DMS 273 treated with DMSO at 0.1 percent for 48 hours (cell line): Measurements from ENCODE around the gene ALDH4A1.
"Not testable (repeated sequence)": the region's sequence is repeated elsewhere in the genome, so short reads cannot be mapped to it uniquely, and the experiment has no call there.

Source experiments
- DNase-seq: peaks from one replicate; lab custom pipeline; 2025; lab: John Stamatoyannopoulos, UW

The ALDH4A1 gene

GRCh38 chr1:18855573-18855972 is 46.8 kb downstream of the ALDH4A1 start:
- DNase-seq, result no peak

DNA sequence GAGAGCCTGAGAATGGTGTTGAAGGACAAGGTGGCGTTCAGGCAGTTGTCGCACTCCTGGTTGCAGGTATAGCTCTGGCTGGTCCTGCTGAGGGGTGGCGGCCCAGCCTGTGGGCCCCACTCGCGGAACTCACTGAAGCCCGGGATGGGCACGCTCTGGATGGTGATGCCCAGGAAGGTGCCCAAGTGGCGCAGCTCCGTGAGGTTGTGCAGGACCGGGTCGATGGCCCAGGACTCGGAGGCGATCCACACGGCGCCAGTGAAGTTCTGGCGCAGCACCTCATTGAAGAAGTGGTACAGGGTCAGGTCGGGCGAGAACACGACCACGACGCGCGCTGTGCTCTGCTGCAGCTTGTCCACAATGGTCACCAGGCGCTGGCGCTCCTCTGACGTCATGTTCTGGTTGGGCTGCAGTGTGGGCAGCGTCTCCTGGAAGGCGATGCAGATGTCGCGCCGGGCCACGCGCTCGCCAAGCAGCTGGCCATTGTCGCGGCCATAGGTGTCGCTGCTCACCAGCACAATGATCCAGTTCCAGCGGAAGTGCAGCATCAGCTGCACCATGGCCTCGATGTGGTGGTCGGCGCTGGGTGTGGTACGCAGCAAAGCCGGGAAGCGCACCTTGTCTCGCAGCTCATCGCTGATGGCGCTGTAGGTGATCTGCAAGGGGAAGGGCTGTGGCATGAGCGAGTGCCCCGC is 47.9 kb downstream of the ALDH4A1 start:
- no peak for DNase-seq

GRCh38 chr1:18852501-18852900 is 49.9 kb downstream of the ALDH4A1 start:
- no peak for DNase-seq

- no peak for DNase-seq
These were observed 53.1 kb downstream of the ALDH4A1 start for GRCh38 chr1:18849261-18849711.

GRCh38 chr1:18847723-18848122 is 54.6 kb downstream of the ALDH4A1 start:
- not testable (repeated sequence) for DNase-seq

DNA sequence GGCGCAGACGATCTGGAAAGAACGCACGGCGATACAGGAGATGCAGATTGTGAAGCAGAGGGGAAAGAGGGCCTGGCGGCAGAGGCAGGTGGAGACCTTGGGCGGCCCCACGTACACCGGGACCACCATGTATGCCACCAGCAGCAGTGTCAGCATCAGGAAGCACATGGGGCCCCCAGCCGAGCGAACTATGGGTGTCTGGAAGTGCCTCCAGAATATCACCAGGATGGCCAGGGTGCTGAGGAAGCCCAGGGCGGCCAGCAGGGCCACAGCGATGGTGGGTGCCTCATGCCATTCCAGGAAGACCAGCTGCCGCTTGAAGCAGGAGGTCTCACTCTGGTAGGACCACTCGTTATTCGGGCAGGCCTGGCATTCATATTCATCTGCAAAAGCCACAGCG is 62.2 kb downstream of the ALDH4A1 start:
- no peak for DNase-seq

DNA sequence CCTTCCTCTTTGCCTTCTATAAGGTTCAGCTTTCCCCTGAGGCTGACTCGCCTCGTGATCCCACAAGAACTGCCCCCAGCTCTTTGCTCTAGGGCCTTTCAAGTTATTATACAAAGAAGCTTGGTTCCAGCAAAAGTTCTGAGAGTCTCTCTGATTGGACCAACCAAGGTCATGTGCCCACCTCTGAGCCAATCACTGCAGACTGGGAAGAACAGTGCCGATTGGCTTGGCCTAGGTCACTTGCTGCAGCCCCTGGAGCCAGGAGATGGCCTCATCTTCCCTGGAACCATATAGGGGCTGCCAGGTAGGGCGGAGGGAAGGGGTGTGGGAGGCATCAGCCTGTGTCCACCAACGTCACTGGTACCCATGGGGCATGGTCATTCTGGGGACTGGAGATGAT is 65.7 kb downstream of the ALDH4A1 start:
- no peak for DNase-seq

DNA sequence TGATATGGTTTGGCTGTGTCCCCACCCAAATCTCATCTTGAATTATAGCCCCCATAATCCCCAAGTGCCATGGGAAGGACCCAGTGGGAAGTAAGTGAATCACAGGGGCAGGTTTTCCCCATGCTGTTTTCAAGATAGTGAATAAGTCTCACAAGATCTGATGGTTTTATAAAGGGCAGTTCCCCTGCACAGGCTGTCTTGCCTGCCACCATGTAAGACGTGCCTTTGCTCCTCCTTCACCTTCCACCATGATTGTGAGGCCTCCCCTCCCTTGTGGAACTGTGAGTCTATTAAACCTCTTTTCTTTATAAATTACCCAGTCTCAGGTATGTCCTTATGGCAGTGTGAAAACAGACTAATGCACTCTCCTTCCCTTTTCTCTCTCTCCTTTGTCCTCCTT is 70.0 kb downstream of the ALDH4A1 start:
- not testable (repeated sequence) for DNase-seq

GRCh38 chr1:18831656-18832055 is 70.7 kb downstream of the ALDH4A1 start:
- DNase-seq, result no peak

DNA sequence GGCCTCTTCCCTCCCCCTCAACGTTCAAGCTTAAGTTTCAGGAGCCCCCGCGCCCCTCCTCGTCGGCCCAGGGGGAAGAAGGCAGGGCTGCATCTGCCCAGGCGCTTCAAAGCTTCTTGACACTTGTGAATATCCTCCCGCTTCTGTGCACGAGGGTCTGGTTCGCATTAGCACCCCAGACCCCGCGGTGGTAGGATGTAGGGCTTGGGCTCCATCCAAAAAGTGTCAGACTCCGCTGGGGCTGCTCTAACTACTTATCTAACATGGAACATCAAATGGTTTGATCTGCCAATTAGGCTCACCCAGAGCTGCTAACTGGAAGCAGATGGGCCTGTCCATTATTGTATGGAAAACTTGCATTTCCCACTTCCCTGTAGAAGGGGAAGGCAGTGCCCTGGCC is 71.8 kb downstream of the ALDH4A1 start:
- no peak for DNase-seq

DNA sequence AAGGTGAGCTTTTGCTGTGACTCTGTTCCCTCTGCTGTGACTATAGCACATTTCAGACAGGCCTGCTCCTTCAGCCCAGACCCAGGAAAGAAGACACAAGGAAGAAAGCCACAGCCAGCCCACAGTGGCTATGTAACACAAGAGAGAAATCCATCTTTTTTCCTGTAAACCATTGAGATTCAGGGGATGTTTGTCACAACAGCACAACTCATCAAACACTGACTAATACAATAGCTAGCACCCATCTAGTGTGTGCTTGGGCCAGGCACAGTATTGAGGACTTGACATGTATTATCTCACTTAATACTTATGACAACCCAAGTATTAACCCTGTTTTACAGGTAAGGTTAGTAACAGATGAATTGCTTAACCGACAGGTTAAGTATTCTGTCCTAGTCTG is 72.7 kb downstream of the ALDH4A1 start:
- DNase-seq, result no peak

- DNase-seq, result no peak
These were observed 74.1 kb downstream of the ALDH4A1 start for GRCh38 chr1:18828224-18828623.

DNA sequence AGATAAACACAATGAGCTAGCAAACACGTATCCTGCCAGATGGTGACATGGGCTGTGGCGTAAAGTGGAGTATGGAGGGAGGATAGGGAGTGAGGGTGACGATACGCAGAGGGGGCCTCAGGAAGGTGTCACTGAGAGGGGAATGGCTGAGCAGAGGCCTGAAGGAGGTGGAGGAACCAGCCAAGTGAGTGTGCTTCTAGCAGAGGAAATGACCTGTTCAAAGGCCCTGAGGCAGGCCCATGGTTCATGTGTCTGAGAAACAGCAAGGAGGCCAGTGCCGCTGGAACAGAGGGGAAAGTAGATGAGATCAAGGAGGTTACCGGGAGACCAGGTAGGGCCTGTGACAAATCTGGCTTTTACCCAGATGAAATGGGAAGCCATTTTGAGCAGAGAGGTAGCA is 78.9 kb downstream of the ALDH4A1 start:
- no peak for DNase-seq
